Small intestine (tissue), 7 donors: ENCODE measurements around the gene HSPB6. TPM values are rescaled to one million over a fixed set of nuclear protein-coding genes. Genes with fewer than 3 reads are reported as not detected.

Source experiments
- DNase-seq, 2 donors: peaks; one replicate each; pipeline versions ENCODE4 v3.0.0 to v3.0.0-alpha.2; 2013
- FAIRE-seq: peaks from 2 replicates; lab custom pipeline; 2012; peaks lifted over from hg19 to GRCh38; lab: Jason Lieb, UNC
- H3K27ac ChIP-seq, 3 donors: one replicate each; pipeline ENCODE4 v1.5.1; 2013; ENCODE audit warnings: low read length in 2 of 3, mild to moderate bottlenecking in 2 of 3, control low read depth in 1 of 3, inconsistent platforms in 1 of 3, low read depth in 1 of 3, moderate library complexity in 1 of 3
- H3K27me3 ChIP-seq, 3 donors: one replicate each; pipeline ENCODE4 v1.6.1; 2013; ENCODE audit warnings: low read length in 3 of 3, inconsistent platforms in 1 of 3; ENCODE audit not compliant: control insufficient read depth in 3 of 3, insufficient read depth in 3 of 3
- H3K36me3 ChIP-seq, 3 donors: one replicate each; pipeline ENCODE4 v1.6.1; 2013; ENCODE audit warnings: low read length in 3 of 3, inconsistent platforms in 1 of 3, low read depth in 1 of 3, mild to moderate bottlenecking in 1 of 3, moderate library complexity in 1 of 3; ENCODE audit not compliant: control insufficient read depth in 3 of 3, insufficient read depth in 2 of 3
- H3K4me1 ChIP-seq, 3 donors: one replicate each; pipeline ENCODE4 v1.6.1; 2013; ENCODE audit warnings: low read length in 2 of 3, inconsistent platforms in 1 of 3, low read depth in 1 of 3, mild to moderate bottlenecking in 1 of 3, moderate library complexity in 1 of 3; ENCODE audit not compliant: control insufficient read depth in 3 of 3, insufficient read depth in 2 of 3
- H3K4me3 ChIP-seq, 3 donors: one replicate each; pipeline ENCODE4 v1.5.1; 2013; ENCODE audit warnings: low read length in 3 of 3, control low read depth in 1 of 3, inconsistent platforms in 1 of 3, low read depth in 1 of 3, mild to moderate bottlenecking in 1 of 3, moderate library complexity in 1 of 3
- H3K9me3 ChIP-seq, 2 donors: one replicate each; pipeline ENCODE4 v1.6.1; 2013; ENCODE audit warnings: low read depth in 1 of 2, low read length in 1 of 2; ENCODE audit not compliant: control insufficient read depth in 2 of 2, insufficient read depth in 1 of 2
- WGBS, 3 donors: extraction: QIAGEN DNeasy Blood & Tissue Kit; methylation state at CpG; one replicate each; pipeline ENCODE4 v1.1.7; 2013; 5-methylcytosine and 5-hydroxymethylcytosine counted together
- polyA plus RNA-seq, 4 donors: library from polyadenylated mRNA; stranded (reverse) in 3 of 4; unstranded in 1 of 4; fragments of 200-250 nt in 3 of 4; fragments of 120-200 nt in 1 of 4; gene quantifications; one replicate each; pipeline versions ENCODE4 v1.2.1 to v1.2.3, GENCODE V29; 2013
- donor health status: healthy with polysubstance abuse.
- donor health status: control.
- donor health status: control.
- donor health status: Bipolar disorder and iron deficiency.
- donor health status: healthy.

HSPB6 gene
- polyA plus RNA-seq, 4 donors = 2.0 to 41.7 (median 11.5) TPM

DNA sequence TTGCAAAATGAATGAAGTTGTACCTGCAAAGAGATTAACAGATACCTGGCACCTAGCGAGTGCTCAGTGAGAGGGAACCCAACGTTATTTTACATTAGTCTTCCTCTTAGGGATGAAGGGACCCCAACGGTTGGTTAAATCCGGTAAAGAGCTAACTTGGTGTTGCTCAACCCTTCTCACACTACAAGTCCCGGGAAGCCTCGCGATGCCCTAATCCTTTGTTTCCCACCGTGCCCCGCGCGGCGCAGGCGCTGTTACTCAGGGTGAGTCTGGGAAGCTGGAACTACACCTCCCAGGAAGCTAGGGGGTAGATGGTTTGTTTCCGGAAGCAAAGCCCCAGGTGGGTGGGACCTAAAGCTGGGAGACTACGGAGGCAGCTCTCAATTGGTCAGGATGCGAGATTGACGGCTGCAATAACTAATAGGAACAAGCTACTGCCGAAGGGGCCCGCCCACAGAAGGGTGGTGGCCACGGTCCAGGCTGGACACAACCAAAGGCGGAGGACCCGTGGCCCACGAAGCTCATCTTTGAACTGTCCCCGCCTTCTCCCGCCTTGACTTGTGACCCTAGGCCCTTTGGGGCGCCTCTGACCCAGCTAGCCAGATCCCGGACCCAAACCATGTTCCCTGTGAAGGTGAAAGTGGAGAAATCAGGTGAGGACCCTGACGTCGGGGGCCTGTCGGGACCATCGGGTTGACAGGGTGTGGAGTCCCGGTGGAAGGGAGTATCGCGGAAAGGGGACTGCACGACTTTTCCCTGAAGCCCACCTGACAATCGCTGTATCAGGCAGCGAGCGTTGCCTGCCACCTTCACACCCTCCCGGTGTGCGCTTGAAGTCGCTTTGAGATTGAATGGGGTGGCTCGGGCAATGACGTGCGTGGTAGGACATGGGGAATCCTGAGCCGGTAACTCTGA is 8.5 kb downstream of the HSPB6 start, which contains the start of gene LIN37:
LIN37 (plus strand) TSS at position 471 of the 915 bp plus-strand sequence; CDS start at position 620, 149 bp downstream.
- DNase-seq (peak; percentile 100), FAIRE-seq (peak; percentile 76)
- H3K36me3 ChIP-seq = peaks cover 0 to 40% (median 3%) of the 10 kb centered on the region in 3 donors
- peak within 1 kb of the TSS; percentile 71 to 86 (median 78) for H3K4me3 ChIP-seq
- no peaks in the 10 kb centered on the region for H3K27me3 ChIP-seq
- 0 to 1% (median 1%) methylated on average over 45 of the region's 45 CpGs for WGBS, 3 donors
- peaks cover 3 to 23% (median 4%) of the 10 kb centered on the region in 3 donors for H3K4me1 ChIP-seq
- H3K9me3 ChIP-seq = peaks cover 0 to 4% of the 10 kb centered on the region in 2 donors
- H3K27ac ChIP-seq = peak within 1 kb of the TSS in 2 of 3 donors; percentile 44 to 72

DNA sequence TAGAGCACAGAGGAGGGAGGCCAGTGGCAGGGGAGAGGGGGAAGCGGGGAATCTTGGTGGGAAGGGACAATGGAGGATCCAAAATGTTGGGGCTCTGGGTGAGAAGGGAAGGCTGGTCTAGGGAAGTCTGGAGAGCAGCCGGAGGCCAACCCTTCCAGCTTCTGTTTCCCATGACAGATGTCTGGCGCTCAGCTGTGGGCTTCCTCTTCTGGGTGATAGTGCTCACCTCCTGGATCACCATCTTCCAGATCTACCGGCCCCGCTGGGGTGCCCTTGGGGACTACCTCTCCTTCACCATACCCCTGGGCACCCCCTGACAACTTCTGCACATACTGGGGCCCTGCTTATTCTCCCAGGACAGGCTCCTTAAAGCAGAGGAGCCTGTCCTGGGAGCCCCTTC is 10.3 kb downstream of the HSPB6 start:
- no peaks in the 10 kb centered on the region for H3K27me3 ChIP-seq
- H3K4me1 ChIP-seq = peaks cover 3 to 23% (median 4%) of the 10 kb centered on the region in 3 donors
- WGBS, 3 donors = 87 to 93% (median 88%) methylated on average over 4 to 5 of the region's 5 CpGs
- H3K36me3 ChIP-seq = peaks cover 0 to 35% (median 0%) of the 10 kb centered on the region in 3 donors
- DNase-seq = no peak
- peak overlapping the region in 2 of 3 donors; percentile 77 to 99 for H3K4me3 ChIP-seq
- no peak overlapping the region for H3K27ac ChIP-seq
- peaks cover 0 to 4% of the 10 kb centered on the region in 2 donors for H3K9me3 ChIP-seq
- no peak for FAIRE-seq

DNA sequence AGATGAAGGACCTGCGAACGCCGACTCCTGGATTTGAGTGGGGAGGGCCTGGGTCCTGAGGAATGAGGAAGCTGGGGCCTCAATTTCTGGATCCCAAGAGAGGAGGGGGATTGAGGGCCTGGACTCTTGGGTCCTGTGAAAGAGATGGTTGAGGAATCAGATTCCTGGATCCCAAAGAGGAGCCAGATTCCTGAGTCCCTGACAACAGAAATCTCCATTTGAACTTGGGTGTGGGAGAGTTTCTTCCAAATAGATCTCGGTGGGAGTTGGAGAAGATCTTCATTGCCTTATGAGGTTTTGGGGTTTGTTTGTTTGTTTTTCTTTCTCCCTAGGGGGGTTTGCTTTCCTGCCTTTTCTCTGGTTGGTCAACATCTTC is 10.8 kb downstream of the HSPB6 start:
- H3K27me3 ChIP-seq = no peaks in the 10 kb centered on the region
- peaks cover 3 to 23% (median 4%) of the 10 kb centered on the region in 3 donors for H3K4me1 ChIP-seq
- H3K9me3 ChIP-seq = peaks cover 0 to 4% of the 10 kb centered on the region in 2 donors
- FAIRE-seq (no peak), DNase-seq (no peak)
- WGBS, 3 donors = 3 to 14% (median 7%) methylated on average over 4 of the region's 4 CpGs
- H3K27ac ChIP-seq = peak overlapping the region; percentile 41 to 100 (median 66)
- H3K4me3 ChIP-seq = peak overlapping the region; percentile 72 to 99 (median 77)
- H3K36me3 ChIP-seq = peaks cover 0 to 31% (median 0%) of the 10 kb centered on the region in 3 donors

DNA sequence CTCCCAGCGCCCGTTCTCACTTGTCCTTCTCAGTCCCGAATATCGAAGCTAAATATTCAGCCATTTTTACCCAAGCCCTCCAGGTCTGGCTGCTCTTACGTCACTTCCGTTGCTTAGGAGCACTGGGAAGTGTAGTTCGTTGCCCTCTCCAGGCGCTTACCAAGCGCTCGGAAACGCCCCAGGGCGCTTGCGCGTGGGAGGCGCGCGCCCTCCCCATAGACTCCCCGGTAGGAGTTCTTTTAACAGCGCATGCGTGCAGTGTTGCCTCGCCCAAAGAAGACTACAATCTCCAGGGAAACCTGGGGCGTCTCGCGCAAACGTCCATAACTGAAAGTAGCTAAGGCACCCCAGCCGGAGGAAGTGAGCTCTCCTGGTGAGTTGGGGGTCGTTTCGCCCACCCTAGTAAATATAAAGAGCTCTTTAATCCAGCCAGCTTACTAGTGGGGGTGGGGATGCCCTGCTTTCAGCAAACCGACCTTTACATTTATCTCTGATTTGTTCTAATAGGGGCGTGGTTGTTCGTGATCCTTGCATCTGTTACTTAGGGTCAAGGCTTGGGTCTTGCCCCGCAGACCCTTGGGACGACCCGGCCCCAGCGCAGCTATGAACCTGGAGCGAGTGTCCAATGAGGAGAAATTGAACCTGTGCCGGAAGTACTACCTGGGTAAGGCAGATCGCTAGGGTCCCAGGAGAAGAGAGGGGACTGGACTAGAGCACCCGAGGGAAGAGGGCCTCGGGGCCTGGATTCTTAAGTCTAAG is 11.3 kb downstream of the HSPB6 start, which contains the start of the genes PSENEN and U2AF1L4:
PSENEN (plus strand) TSS at position 324 of the 759 bp plus-strand sequence; CDS start at position 604, 280 bp downstream.
U2AF1L4 (minus strand) TSS at position 91 of the 759 bp plus-strand sequence; CDS start at position 64, 27 bp downstream.
- Histone ChIP-seq H3K27ac (peak within 1 kb of the TSS; percentile 92 to 100 (median 100)), H3K4me3 (peak within 1 kb of the TSS; percentile 77 to 99 (median 89)), H3K9me3 (peaks cover 0 to 4% of the 10 kb centered on the region in 2 donors), H3K36me3 (peaks cover 0 to 28% (median 0%) of the 10 kb centered on the region in 3 donors), H3K4me1 (peaks cover 3 to 25% (median 4%) of the 10 kb centered on the region in 3 donors), H3K27me3 (no peaks in the 10 kb centered on the region)
- peak; percentile 100 for DNase-seq
- FAIRE-seq = no peak
- 0 to 1% (median 0%) methylated on average over 40 of the region's 40 CpGs for WGBS, 3 donors

DNA sequence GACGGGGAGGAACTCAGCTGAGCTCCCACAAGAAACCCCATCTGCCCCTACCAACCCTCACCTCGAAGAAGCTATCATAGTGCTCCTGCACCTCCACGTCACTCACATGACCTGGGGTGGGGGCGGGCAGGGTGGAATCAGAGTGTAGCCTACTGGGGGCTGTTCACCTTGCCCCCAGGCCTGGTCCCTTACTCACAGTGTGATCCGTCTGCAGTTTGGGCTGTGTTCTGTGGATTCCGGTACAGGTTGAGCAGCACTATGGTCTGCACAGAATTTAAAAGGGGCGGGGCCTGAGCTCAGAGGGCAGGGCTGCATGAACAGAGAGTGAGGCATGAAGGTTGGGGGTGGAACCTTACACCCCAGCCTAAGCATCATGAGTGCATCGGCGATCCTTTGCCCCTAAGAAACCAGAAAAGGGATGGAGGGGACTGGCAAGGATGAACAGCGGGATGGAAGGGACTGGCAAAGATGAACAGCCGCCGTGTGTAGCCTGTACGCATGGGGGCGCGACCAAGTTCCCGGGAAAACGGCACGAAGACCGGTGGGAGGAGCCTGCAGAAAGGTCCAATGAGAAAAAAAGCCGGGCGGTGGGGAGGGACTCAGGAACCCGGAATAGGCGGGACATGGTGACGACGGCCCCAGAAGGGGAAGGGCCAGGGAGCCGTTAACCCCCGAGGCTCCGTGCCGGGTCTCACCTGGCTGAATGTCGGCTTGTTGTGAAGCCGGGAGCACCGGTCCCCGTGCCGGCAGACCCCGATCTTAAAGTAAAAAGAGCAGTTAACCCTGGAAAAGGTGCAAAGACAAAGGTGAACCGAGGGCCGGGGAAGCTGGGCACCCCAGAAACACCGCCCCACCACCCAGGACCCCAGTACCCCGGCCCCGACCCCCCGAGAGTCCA is 12.2 kb downstream of the HSPB6 start:
- DNase-seq = peak; percentile 96 to 98
- Histone ChIP-seq H3K4me3 (peak overlapping the region; percentile 77 to 99 (median 89)), H3K4me1 (peaks cover 3 to 28% (median 4%) of the 10 kb centered on the region in 3 donors), H3K27me3 (no peaks in the 10 kb centered on the region), H3K9me3 (peaks cover 0 to 4% of the 10 kb centered on the region in 2 donors), H3K36me3 (peaks cover 0 to 28% (median 0%) of the 10 kb centered on the region in 3 donors), H3K27ac (peak overlapping the region; percentile 92 to 100 (median 100))
- FAIRE-seq = no peak
- 7 to 11% (median 7%) methylated on average over 37 to 41 of the region's 41 CpGs for WGBS, 3 donors

DNA sequence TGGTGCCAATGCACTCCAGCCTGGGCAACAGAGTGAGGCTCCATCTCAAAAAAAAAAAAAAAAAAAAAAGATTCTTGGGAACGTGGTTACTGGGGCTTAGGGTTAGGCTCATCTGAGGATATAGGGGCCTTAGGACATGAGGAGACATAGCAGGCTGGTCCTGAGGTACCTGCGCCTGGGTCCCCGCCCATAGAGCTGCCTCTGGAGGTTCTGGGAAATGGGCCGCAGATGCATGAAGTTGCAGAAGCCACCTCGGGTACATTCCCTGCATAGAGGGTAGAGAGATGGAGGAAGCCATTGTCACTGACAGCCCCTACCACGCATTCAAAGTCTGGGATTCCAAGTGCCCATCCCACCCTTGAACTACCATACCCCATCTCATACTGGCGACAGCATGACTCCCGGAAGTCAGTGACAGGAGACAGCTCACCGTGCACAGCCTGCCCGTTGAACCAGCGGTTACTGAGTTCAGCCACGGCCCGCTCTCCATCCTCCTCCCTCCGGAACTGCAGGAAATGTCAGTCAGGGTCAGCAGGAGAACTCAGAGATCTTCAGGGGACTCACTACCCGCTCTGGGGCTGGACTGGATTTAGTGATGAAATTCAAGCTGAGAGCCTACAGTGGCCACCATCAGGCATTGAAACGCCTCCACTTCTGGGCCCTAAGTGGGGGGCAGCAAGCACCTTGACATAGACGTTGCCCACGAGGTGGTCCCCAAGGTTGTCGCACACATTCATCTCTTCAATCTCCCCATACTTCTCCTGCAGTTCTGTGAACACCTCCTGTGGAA is 13.0 kb downstream of the HSPB6 start:
- DNase-seq (no peak), FAIRE-seq (no peak)
- WGBS, 3 donors = 89 to 97% (median 90%) methylated on average over 18 to 19 of the region's 19 CpGs
- Histone ChIP-seq H3K4me3 (peak overlapping the region in 1 of 3 donors; percentile 77), H3K27me3 (no peaks in the 10 kb centered on the region), H3K9me3 (peaks cover 0 to 4% of the 10 kb centered on the region in 2 donors), H3K27ac (peak overlapping the region in 1 of 3 donors; percentile 100), H3K36me3 (peaks cover 0 to 34% (median 0%) of the 10 kb centered on the region in 3 donors), H3K4me1 (peaks cover 0 to 24% (median 3%) of the 10 kb centered on the region in 3 donors)
